Non-pigmented ciliary epithelial cell (primary cell): ENCODE measurements around the gene U2AF2.

ENCODE experiments used
- DNase-seq: peaks from one replicate; pipeline ENCODE4 v3.0.0-alpha.2; 2010; ENCODE audit warnings: low read depth

The U2AF2 gene

DNA sequence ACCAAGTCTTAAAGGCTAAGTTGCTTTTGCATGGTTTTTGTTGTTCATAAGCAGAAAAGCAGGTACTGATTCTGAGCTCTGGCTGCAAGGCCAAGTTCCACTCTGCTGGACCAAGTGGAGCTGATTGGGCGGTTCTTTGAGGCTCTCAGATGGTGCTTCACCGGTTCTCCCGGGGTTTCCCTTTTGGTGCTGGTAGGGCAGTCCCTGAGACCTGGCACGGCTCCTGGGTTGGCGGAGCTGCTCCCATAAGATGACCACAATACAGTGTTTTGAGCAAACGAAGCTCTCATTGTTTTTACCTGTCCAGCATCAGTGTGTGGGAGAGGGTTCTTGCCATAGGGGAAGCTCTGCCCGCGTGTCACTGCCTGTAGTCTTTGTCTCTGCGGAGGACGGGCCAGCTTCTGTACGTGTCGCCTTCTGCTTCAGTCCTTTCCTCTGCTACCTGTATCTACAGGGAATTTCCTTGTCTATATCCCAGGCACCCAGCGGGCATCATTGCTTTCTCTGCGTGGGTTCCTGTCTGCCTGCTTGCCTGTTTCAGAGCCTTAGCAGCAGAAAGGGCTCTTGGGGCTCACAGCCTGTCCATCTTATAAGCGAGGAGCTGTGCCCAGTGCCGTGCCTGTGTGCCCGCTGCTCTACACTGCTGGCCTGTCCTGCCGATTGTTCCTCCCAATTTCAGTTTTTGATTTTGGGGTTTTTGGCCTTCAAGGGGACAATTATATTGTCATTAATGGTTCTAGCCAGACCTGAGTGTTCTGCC, 2.3 kb downstream of the U2AF2 start:
- DNase-seq = no peak

DNA sequence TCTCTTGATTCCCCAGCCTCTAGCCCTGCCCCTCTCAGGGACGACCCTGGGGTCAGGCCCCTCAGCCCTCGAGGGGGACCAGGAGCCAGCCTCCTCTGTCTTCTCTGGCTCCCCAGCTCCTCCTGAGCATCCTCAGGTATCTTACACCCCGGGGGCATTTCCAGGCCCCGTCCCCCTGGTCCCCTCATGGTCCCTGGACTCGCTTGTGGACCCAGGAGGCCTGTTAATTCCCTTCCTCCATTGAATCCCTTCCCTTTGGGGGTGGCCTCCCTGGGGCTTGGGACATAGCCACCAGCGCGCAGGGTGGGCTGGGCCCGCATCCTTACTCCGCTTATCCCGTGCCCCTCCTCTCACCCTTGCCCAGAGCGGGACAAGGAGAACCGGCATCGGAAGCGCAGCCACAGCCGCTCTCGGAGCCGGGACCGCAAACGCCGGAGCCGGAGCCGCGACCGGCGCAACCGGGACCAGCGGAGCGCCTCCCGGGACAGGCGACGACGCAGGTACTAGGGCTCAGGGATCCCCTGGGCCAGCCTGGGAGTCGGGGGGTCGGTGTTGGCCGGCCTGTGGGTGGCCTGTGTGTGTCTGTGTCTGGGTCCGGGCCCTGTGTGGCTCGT, 4.1 kb downstream of the U2AF2 start:
- no peak for DNase-seq

DNA sequence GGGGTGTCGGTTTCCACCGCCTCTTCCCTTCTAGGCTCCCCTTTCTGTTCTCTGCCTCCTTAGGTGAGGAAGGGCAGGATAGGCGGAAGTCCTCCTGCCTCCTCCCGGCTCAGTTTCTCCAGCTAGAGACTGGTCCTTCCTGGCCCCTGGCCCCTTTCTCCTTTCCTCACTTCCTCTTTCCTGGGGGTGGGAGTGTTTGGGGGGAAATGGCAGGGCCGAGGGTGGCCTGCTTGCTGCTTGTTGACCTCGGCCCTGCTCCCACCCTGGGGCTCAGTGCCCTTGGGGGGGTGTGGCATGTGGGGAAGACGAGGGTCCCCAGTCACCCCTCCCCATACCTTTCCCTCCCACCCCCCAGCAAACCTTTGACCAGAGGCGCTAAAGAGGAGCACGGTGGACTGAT, 5.0 kb downstream of the U2AF2 start:
- no peak for DNase-seq

DNA sequence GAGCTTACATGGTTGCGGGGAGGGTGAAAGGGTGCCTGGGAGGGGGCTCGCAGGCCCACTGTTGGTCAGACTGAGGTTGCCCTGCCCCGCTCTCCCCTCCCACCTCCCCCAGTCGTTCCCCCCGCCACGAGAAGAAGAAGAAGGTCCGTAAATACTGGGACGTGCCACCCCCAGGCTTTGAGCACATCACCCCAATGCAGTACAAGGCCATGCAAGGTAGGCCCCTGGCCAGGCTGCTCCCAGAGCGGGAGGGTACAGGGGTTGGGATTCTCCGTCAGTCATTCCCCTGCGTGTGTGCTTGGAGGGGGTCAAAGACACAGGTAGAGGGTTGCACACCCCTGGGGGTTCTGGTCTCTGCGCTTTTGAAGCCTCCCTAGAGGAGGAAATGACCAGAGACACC, 5.6 kb downstream of the U2AF2 start:
- no peak for DNase-seq

DNA sequence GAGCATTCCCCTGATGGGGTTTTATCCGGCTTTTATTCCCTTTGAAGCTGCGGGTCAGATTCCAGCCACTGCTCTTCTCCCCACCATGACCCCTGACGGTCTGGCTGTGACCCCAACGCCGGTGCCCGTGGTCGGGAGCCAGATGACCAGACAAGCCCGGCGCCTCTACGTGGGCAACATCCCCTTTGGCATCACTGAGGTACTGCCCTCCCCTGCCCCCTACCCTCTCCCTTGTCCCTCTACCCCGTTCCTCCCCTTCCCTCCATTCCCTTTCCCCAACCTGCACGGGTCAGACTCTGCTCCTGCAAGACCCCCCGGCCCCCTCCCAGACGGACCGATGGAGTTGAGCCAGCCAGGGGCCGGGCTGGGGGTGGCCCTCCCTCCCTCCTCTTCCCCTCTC, 6.2 kb downstream of the U2AF2 start:
- no peak for DNase-seq

DNA sequence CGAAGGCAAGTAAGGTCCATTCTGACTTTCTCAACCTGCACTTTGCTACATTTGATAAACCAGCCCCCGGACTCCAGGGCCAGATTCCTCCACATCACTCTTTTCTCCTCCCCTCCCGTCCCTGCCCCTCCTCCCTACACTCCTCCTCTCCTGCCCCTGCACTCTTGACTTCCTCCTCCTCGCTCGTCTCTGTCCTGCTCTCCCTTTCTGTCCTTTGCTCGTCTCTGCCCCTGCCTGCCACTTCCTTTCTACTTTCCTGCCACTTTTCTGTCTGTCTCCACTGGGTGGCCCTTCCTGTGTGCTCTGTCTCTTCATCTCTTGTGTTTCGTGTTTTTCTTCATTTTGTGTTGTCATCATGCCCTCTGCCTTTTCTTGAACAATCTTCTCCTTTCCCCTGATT, 7.0 kb downstream of the U2AF2 start:
- no peak for DNase-seq

DNA sequence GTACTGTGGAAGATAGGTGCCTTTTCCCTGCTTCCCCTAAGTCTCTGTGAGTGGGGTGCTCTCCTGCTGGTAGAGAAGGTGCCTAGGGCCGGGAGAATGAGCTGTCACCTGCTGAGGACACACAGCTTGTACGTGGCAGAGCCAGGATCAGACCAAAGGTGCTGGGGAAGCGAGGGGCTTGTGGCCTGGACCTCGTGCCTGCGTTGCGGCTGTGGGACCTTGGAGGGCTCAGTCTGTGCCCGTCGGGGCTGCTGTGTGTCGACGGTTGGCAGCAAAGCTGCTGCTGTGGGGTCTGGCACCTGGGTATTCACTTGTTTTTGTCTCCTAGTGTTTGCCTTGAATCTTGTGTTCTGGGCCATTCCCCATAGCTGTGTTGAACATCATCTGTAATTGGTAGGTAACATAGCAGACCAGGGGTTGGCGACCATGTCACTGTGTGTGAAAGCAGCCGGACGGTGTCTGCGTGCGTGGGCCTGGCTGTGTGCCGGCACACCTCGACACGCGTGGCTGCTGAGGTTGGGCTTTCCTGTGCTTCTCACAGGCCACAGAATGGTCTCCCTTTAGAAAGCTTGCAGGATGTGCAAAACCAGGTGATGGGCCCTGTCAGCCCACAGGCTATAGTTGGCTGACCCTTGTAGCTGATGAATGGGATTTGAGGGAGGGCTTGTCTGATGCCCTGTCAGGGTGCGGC, 9.2 kb downstream of the U2AF2 start:
- no peak for DNase-seq

DNA sequence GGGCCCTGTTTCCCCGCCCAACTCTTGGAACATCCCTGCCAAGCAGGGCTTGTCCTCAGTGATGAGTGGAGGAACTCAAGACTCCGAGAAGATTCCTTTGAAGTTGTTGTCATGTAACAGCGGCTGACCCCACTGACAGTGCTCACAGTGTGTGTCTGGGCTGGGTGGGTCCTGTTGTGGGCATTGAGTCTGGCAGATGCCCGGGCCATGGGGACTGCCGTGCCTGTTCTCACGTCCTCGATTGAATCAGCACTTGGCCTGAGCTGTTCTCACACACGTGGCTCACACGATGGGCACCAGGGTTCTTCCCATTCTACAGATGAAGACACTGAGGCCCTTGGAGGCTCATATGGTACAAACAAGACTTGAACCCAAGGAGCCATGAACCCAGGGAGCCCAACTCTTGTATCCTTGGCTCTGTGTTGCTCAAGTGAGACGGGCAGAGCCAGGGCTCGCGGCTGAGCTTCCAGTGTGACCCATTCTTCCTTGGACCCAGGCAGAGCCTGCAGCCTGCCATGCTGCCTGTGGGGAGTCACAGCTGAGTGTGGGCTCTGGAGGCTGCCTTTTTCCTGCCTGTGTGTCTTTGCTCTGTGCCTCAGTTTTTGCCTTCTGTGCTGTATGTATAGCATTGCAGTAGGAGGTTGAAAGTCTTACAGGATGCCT, 11.6 kb downstream of the U2AF2 start:
- no peak for DNase-seq

DNA sequence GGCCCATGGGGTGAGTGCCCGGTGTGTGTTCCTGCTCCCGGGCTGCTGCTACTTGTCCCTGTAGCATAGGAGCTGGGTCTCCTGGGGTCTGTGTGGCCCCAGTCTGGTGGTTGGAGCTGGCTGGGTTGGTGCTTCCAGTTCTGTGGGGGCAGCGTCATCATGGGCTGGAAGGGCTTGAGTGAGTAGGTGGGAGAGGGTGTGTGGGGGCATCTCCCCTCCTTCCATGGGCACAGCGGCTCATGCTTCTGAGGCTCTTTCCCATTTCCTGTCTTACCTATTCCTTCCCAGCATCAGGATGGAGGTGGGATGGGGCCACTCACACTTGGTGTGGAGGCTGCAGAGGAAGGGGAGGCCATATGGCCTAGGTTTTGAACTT, 12.2 kb downstream of the U2AF2 start:
- DNase-seq = no peak

DNA sequence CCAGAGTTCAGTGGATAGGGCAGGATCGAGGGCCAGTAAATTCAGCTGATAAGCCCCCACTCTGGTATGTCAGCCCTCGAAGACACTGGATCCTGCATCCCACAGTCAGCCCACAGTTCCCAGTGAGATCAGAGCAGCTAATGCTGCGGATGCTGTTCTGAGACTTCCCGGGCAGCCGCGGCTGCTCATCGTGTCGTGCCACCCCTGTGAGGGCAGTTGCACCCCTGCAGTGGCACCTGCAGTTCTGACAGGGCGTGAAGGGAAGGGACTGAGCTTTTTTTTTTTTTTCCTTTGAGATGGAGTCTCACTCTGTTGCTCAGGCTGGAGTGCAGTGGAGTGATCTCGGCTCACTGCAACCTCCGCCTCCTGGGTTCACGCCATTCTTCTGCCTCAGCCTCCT, 12.7 kb downstream of the U2AF2 start:
- DNase-seq = no peak

DNA sequence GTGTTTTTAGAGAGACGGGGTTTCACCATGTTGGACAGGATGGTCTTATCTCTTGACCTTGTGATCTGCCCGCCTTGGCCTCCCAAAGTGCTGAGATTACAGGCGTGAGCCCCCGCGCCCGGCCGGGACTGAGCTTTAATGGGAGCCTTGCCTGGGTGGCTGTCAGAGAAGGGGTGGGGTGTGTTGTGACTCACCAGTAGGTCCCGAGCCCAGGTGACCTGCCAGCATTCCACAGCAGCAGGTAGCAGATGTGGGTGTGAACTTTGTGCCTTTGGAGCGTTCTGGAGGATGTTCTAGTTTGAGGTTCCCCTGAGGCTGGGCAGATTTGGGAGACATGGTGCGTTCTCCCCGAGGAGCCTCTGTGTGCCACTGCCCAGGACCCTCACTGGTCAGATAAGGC, 13.1 kb downstream of the U2AF2 start:
- no peak for DNase-seq

DNA sequence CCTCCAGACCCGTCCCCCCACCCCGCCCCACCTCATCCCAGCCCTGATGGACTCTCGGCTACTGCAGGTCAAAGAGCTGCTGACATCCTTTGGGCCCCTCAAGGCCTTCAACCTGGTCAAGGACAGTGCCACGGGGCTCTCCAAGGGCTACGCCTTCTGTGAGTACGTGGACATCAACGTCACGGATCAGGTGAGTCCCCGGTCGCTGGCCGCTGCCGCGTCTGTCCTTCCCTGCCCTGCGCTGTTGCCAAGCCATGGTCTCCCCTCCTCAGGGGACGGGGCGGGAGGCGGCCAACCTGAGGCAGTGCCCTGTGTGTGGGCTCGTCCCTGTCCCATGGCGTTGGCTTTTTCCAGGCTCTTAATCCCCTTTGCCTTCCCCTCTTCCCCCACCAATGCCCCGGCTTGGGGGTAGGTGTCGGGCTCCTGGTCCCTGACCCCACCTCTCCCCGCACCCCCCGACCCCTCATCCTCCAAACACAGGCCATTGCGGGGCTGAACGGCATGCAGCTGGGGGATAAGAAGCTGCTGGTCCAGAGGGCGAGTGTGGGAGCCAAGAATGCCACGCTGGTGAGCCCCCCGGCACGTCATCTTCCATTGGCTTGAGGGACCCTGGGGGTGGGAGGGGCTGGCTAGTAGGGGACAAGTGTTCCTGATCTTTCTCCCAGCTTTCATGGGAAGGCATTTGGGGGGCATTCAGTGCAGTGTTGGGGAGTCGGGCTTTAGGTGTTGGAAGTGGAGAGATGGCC, 13.9 kb downstream of the U2AF2 start:
- DNase-seq = no peak

DNA sequence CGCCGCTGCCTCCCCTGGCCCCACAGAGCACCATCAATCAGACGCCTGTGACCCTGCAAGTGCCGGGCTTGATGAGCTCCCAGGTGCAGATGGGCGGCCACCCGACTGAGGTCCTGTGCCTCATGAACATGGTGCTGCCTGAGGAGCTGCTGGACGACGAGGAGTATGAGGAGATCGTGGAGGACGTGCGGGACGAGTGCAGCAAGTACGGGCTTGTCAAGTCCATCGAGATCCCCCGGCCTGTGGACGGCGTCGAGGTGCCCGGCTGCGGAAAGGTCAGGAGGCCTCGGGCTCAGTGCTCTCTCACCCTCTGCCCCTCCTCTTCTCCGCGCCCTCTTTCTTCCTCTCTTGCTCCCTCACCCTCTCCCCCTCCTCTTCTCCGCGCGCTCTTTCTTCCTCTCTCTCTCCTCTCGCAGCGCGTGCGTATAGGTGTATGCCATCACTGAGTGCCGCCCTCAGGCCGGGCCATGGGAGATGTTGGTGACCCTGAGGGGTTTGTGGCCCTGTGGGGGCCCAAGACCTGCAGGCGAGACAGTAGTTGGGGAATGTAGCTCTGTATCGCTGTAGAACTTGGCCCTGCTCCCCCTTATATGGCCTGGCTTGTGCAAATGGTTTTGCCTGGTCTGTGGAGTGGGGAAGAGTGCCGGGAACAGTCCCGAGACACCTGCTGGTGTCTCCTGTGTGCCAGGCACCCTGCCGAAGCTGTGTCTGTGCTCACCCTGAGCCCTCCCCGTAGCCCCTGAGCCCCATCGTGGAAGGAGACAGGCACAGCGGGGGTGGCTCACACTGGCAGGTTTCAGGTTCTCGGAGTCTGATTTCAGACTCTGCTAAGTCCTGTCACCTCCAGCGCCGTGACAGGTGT, 14.8 kb downstream of the U2AF2 start:
- no peak for DNase-seq

DNA sequence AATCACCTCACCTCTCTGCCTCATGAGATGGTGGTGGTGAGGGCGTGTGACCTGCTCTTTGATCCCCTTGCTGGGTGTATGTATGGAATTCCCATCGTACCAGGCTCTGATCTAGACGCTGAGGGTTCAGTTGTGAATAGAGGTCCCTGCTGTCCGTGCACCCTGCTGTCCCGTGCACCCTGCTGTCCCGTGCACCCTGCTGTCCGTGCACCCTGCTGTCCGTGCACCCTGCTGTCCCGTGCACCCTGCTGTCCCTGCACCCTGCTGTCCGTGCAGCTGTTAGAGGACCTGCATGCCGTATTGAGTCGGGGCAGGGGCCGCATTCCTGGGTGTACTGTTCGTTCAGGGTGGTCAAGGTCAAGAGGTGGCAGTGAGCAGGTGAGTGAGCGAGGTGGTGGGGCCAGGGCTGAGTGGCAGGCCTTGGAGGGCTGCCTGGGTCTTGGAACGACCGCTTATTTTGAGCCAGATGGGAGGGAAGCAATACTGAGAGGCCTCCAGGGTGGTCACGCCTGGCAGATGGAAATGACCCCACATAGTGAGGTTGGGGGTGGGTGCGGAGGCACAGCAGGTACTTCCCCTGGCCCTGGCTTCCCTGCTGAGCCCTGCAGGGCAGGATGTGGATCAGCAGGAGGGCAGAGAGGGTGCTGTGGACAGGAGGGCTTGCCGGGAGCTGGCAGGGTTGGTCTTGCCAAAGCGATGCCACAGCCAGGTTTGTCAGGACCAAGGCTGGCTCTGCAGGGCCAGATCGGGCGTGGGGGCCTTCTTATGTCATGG, 15.6 kb downstream of the U2AF2 start:
- no peak for DNase-seq

DNA sequence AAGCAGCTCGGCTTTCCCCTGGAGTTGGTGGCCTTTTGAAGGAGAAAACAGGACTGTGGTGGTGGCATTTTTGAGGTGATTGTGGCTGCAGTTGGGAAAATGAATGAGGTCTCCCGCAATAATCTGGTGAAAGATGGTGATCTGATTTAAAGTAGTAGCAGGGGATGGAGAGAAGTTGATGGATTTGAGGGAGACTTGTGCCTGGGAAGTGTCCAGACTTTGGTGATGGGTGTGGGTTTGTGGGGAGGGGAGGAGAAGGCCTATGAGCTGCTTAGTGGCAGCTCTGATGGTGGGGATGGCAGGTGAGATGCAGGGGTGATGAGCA, 16.2 kb downstream of the U2AF2 start:
- no peak for DNase-seq

DNA sequence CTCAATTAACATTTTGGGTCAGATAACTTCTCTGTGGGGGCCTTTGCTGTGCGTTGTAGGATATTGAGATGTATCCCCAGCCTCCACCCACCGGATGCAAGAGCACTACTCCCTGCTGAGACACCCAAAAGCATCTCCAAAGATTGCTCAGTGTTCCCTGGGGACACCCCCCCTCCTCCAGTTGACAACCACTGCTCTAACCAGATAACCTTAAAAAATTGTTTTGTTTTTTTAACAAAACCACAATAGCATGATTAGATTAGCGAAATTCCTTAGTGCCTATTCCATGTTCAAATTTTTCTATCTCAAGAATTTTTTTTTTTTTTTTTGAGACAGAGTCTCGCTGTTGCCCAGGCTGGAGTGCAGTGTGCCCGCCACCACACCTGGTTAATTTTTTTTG, 17.6 kb downstream of the U2AF2 start:
- no peak for DNase-seq

DNA sequence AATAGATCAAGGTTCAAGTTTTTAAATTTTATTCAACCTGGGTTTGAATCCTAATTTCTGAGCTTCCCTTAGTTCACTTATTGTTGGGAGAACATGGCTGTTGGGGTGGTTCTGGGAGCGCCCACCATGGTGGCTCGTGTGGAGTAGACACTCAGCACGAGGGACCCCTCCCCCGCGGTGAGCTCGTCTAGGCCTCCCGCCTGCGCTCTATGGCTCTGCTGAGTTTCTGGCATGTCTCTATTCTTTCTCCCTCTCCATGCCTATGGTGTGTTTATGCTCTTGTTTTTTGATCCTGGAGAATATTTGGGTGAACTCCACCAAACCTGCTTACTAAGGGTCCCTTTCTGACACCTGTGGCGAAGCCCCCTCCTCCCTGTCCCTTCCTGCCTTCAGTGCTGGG, 18.6 kb downstream of the U2AF2 start:
- no peak for DNase-seq

DNA sequence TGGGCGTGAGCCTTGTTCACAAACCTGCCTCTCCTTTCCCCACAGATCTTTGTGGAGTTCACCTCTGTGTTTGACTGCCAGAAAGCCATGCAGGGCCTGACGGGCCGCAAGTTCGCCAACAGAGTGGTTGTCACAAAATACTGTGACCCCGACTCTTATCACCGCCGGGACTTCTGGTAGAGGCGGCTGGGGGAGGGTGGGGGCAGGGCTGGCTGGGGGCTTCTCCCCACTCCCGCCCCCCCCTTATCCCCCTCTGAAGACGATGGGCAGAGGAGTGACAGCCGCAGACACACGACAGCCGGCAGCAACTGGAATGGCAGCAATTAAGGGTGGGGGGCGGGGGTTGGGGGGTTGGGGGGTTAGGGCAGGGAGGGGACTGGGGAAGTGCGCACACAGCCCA, 19.1 kb downstream of the U2AF2 start:
- DNase-seq = no peak

DNA sequence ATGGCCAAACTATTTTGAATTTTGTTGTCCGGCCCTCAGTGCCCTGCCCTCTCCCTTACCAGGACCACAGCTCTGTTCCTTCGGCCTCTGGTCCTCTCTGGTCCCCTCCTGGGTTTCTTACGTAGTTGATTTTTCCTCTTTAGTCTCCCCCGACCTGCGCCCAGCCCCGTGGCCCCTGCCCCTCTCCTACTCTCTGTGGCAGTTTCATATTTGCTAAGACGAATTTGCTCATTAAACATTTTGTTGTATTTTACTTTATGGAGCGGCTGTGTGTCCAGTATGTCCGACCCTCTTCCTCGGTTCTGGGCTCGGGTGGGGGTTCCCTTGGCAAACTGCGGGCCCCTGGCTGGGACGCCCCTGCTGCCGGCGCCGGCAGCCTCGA, 19.6 kb downstream of the U2AF2 start:
- DNase-seq = no peak

DNA sequence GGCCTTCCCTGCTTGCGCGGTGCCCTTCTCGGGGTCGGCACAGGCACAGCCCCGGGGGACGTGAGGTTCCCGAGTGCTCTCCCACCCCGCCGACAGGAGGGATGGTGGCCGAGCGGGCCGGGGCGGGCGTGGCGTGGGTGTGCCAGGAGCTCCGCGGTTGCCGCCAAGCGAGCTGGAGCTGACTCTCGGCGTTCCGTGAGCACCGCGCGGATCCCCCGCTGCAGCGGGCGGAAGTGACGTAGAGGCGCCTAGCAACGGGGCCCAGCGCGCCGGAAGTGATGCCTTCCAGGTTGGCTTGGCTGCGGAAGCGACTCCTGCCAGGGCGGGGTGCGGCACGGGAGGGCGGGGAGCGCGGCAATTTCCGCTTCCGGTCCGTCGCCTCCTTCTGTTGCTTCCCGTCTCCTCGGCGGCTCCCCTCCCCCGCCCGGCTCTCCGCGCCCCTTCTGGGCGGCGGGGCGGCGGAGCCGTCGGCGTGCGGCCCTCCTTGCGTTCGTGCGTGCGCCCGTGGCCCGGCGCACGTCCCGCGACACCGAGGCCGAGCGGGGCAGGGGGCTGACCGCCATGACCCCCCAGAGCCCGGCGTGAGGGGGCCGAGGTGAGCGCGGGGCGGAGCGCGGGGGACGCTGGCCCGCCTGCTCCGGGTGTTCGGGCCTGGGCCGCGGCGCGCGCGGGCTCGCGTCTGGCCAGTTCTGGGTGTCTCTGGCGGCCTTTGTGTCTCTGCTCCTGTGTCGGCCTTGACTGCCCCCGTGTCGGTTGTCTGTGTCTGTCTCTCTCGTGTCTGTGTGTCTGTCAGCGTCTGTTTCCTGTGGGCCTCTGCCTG, 20.2 kb downstream of the U2AF2 start, which contains the start of gene EPN1:
EPN1 (plus strand) TSS at position 386 of the 820 bp plus-strand sequence. CDS start 3,402 bp downstream, outside the sequence.
- peak; percentile 67 for DNase-seq
